NCI-H748 (cell line): ENCODE measurements around the gene SUSD1.

Source experiments
- DNase-seq: peaks from one replicate; lab custom pipeline; 2025; ENCODE audit not compliant: unreplicated experiment; lab: John Stamatoyannopoulos, UW

Gene SUSD1

DNA sequence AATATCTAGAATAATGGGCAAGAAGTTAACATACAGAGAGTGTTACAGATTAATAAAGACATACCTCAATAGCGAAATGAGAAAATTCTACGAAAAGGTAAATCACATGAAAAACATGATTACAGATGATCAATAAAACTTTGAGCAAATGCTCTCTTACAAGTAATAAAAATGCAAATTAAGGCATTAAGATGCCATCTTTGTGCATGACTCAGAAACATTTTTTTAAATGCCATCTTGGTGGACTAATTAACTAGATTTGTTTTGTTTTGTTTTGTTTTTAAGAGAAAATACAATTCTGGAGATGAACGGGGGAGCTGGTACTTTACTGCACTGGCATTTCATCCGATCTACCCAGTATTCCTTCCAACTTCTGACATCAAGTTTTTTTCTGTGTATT is 130.2 kb downstream of the SUSD1 start:
- DNase-seq, result no peak

DNA sequence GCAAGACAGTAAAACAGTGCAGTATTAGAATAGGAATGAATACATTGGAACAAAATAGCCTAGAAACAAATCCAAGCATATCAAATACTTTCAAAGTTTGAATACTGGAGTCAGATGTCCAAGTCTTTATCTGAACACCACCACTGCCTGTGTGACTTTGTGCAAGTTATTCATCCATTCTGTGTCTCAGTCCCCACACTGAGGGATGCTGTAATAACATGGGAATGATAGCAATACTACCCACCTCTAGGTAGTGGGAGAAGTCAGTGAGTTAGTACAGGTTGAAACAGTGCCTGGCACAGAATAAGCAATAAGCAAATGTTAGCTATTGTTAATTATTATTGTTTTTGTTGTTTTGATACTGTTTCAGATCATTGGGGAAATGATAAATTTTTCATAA is 130.9 kb downstream of the SUSD1 start:
- DNase-seq, result no peak

- no peak for DNase-seq
These were observed 131.7 kb downstream of the SUSD1 start for GRCh38 chr9:112043423-112043822.

GRCh38 chr9:112042769-112043168 is 132.3 kb downstream of the SUSD1 start:
- DNase-seq, result no peak

DNA sequence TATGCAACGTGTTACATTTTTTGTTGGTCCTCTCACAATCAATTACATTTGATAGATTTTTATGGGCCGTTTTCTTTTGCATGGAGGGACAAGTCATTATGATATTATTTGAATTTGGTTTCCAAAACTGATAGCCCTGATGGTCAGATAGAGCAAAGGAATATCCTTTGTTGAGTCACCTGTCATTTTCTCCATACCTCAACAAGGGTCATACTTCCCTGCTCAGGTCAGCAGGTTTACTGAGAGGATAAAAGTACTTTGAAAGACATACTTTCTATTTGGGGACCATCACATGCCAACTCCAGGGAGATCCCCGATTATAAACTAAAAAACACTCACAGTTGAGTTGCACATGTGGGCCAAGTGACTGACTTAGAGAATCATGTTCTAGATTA is 132.9 kb downstream of the SUSD1 start:
- DNase-seq, result no peak

- DNase-seq, result no peak
These were observed 133.4 kb downstream of the SUSD1 start for GRCh38 chr9:112041536-112042243.

DNA sequence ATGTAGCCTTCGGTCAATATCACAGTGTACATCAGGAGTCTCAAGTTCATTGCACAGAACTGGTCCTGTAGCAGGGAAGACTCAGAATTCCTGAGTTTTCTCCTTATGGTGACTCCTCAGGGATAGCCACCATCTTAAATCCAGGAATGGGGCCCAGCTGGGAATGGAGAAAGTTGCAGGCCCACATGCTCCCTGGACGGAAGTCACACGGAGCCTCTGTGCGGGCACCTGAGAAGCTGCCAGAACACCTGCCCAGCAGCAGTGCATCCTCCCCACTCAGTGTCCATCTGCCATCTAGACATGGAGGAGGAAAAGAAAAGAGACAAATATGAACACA is 133.9 kb downstream of the SUSD1 start:
- no peak for DNase-seq

- DNase-seq, result no peak
These were observed 137.1 kb downstream of the SUSD1 start for GRCh38 chr9:112038017-112038408.

DNA sequence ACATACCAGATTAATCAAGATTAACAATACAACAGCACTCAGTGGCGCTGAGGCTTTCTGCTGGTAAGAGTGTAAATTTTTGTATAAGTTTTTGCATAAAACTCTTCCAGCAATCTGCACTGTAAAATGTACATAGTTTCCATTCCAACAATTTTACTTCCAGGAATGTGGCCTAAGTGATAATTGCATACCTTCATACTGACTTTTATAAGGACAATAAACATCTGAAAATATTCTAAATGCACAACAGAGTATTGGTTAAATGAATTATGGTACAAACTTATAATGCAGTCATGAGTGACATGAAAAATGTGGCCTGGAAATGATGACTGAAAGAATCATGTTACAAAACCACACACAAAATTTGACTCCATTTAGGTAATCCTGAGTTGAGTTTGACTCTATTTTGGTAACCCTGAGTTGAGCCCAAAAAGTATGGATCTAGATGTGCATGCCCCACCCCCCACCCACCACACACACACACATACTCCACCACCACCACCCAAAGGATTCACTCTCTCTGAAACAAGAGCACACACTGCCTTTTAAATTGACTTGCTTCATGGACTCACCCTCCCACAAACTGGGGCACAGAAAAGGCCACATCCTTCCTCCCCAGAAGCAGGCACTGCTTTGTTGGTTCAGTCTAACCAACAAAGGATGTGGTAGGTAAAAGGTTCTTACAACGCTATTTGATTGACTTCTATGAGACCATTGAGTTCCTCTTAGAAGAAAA is 137.6 kb downstream of the SUSD1 start:
- DNase-seq, result no peak

- no peak for DNase-seq
These were observed 139.8 kb downstream of the SUSD1 start for GRCh38 chr9:112035166-112035826.

DNA sequence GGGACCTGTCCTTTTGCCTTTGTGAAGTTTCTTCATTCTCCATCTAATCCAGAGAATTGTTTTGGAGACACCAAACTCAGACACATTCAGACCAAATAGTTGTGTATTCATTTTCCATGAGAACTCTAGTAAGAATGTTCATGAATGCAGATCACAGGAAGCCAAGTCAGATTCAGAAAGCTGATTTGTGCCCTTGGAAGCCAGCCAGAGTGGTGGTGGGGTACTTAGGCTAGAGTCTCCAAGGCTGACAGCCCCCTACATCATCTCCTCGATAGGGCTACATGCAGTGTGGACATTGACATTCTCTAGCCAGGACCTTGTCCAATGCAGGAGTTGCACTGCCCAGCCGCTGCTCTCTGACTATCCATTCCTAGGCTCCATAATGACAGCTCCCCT is 140.9 kb downstream of the SUSD1 start:
- DNase-seq, result no peak

DNA sequence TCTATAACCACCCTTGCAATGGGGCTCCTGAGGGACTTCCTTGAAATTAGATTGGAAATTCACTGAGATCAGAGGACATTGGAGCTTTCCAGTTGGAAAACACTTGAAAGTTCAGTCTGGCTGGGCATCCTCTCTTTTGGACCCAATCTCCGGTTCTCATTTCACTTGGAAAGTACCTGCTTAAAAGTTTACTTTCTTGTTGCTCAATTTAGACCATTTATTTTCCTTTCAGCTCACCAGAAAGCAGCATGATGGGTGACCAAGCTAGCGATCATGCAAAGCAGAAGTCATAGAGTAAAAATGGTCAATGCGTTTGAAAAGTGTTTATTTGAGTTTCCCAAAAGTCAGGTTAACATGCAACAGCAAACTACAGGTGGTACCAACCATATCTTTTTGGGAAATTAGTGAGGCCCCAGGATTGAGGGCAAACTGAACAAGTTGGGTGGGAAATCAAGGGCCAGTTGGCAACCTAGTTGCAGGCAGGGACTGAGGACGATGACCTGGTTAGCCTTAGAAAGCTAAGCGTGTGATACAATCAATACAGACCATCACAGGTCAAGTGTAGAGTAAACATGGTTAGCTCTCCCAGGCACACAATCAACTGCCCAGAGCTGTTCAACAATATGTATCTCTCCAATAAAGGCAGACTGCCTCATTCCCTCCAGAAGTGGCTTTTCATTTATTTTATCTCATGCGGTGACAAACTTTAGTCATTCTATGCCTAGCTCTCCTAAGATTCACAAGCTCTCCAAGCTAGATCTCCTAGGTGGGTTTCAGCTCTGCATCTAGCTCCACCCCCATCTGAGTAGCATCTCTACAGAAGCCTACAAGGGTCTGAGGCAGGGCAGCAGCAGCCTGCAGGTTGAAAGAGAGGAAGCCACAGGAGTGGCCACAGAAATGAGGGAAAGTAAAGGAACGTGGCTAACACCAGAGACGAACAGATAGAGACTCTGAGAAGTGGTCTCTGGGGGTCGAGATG is 141.6 kb downstream of the SUSD1 start:
- DNase-seq, result peak; percentile 61

- no peak for DNase-seq
These were observed 142.4 kb downstream of the SUSD1 start for GRCh38 chr9:112032743-112033142.

DNA sequence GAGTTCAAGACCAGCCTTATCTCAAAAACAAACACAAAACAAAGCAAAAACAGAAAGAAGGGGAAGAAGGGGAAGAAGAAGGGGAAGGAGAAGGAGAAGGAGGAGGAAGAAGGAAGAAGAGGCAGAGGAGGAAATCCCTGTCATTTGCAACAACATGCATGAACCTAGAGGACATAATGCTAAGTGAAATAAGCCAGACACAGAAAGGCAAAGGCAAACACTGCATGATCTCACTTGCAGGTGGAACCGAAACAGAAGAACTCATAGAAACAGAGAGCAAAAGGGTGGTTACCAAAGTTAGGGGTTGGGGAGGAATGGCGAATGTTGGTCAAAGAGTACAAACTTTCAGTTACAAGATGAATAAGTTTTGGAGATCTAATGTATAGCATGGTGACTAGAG is 143.1 kb downstream of the SUSD1 start:
- DNase-seq, result no peak

DNA sequence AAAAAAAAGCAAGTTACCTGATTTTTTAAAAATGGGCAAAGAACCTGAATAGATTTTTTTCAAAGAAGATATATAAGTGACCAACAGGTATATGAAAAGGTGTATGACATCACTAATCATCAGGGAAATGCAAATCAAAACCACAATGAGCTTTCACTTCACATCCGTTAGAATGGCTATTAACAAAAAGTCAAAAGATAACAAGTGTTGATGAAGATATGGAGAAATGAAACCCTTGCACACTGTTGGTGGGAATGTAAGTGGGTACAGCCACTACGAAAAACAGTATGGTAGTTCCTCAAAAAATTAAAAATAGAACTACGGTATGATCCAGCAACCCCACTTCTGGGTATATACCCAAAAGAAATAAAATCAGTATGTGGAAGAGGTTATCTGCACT is 143.7 kb downstream of the SUSD1 start:
- DNase-seq, result no peak

DNA sequence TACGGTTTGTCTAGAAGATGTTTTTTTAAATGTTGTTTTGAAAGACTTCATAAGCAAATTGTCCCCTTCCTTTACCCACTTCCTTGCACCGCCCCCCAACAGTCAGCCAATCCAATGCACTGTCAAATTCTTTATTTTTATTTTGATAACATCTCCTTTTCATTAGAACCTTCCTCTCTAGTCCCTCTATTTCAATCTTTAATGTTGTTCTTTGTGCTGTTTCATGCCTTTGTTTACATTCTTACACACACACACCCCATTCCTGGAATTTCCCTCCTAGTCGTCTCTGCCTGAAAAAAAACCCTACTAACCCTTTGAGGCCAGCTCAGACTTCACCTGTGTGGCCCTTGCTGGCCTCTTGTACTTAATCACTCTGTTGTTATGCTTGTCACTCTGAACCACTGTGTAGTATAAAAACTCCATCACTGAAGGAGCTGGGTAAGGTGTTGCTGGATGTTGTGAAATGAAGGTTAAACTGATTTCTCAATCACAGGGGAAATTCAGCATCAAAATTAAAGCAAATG is 145.1 kb downstream of the SUSD1 start:
- no peak for DNase-seq

- no peak for DNase-seq
These were observed 146.6 kb downstream of the SUSD1 start for GRCh38 chr9:112028242-112029221.

- no peak for DNase-seq
These were observed 149.2 kb downstream of the SUSD1 start for GRCh38 chr9:112025850-112026249.

DNA sequence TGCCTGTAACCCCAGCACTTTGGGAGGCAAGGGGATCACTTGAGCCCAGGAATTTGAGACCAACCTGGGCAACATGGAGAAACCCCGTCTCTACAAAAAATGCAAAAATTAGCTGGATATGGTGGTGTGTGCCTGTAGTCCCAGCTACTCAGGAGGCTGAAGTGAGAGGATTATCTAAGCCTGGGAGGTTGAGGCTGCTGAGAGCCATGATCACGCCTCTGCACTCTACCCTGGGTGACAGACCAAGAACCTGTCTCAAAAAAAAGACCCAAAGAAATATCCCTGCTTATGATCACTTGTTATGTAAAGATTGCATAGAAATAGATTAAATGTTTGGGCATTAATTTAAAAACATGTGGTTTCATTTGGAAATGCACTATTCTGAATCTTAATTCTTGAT is 153.4 kb downstream of the SUSD1 start:
- DNase-seq, result no peak
